Transverse colon (tissue), 4 donors: ENCODE data around the gene TRIM37. TPM values are rescaled to one million over a fixed set of nuclear protein-coding genes. Genes with fewer than 3 reads are reported as not detected.

Source experiments
- DNase-seq: peaks from one replicate; pipeline ENCODE4 v3.0.0-alpha.2; 2019
- H3K27ac ChIP-seq, 4 donors: fragments of 200-600 bp; sonication (generic); 2 replicates each; pipeline ENCODE4 v1.5.1; 2016 to 2018; ENCODE audit warnings: inconsistent platforms in 4 of 4
- H3K27me3 ChIP-seq: fragments of 200-600 bp; sonication (generic); 2 replicates; pipeline ENCODE4 v1.5.1; 2017; ENCODE audit warnings: inconsistent platforms
- H3K36me3 ChIP-seq, 4 donors: fragments of 200-600 bp; sonication (generic); 2 replicates each; pipeline ENCODE4 v1.5.1; 2017 to 2019; ENCODE audit warnings: inconsistent platforms in 4 of 4
- H3K4me1 ChIP-seq, 4 donors: fragments of 200-600 bp; sonication (generic); 2 replicates each; pipeline ENCODE4 v1.5.1; 2017 to 2020; ENCODE audit warnings: inconsistent platforms in 4 of 4
- H3K4me3 ChIP-seq, 4 donors: fragments of 200-600 bp; sonication (generic); 1 replicate in 1 of 4; 2 replicates in 3 of 4; pipeline versions ENCODE4 v1.5.1 to v1.6.1; 2017 to 2019; ENCODE audit warnings: inconsistent platforms in 4 of 4
- H3K9me3 ChIP-seq, 2 donors: fragments of 200-600 bp; sonication (generic); 2 replicates each; pipeline ENCODE4 v1.5.1; 2017 to 2019; ENCODE audit warnings: inconsistent platforms in 2 of 2
- EP300 ChIP-seq: sonication (generic); formaldehyde crosslinking; IDR thresholded peaks from one replicate; pipeline ENCODE4 v1.6.1; 2017; ENCODE audit warnings: antibody characterized with exemption, low read depth
- POLR2A ChIP-seq: fragments of 450-650 bp; IDR thresholded peaks from one replicate; pipeline ENCODE4 v1.6.1; 2016; ENCODE audit warnings: antibody characterized with exemption, mild to moderate bottlenecking, moderate library complexity
- POLR2AphosphoS5 ChIP-seq, 3 donors: sonication (generic); formaldehyde crosslinking; IDR thresholded peaks; one replicate each; pipeline ENCODE4 v1.6.1; 2016; ENCODE audit warnings: antibody characterized with exemption in 3 of 3
- WGBS, 2 donors: methylation state at CpG; one replicate each; pipeline ENCODE4 v1.1.5; 2018; ENCODE audit warnings: low coverage in 1 of 2; 5-methylcytosine and 5-hydroxymethylcytosine counted together
- in situ Hi-C, 4 donors: fragments of 200-750 bp; cut with MboI; loops; one replicate each; pipeline versions ENCODE4 v1.15.0 to v1.15.1; 2017; ENCODE audit warnings: low sequenced_read_pairs in 3 of 4, low pct_ligation_motif_present in 1 of 4, low pct_unique_long_range_greater_than_20kb in 1 of 4
- intact Hi-C: fragments of 100-400 bp; cut with DNase I; formaldehyde crosslinking; loops from one replicate; pipeline ENCODE4 v1.15.1; 2023; ENCODE audit warnings: low total_unique reads
- total RNA-seq, 4 donors: library from RNA; depleted of rRNA; stranded (reverse); fragments of >200 nt; gene quantifications; one replicate each; pipeline ENCODE4 v1.1.0, GENCODE V29; 2016
- TF ChIP-seq, protein P1 (sequence below), 5 experiments: fragments of 200-600 bp in 3 of 5; fragments of 450-650 bp in 2 of 5; sonication (generic) in 3 of 5; IDR thresholded peaks; 1 replicate in 2 of 5; 2 replicates in 3 of 5; pipeline ENCODE4 v1.5.1; 2016 to 2017; ENCODE audit warnings: antibody characterized with exemption in 5 of 5, inconsistent platforms in 3 of 5, mild to moderate bottlenecking in 2 of 5, moderate library complexity in 1 of 5

The TRIM37 gene
- total RNA-seq, 4 donors from 2014 or later: 2.2 to 18.3 (median 14.7) TPM

- in situ Hi-C loops (loop anchor here in 3 of 4 donors (10.0 to 25.0 kb wide), 2 partner anchors 410 to 472 kb away; no protein-coding TSS in a partner anchor), intact Hi-C loops (no loop called here)
- DNase-seq: no peak
- H3K36me3 ChIP-seq: peaks cover 0 to 10% (median 2%) of the 10 kb centered on the region in 4 donors
- 80% methylated on average over 4 of the region's 4 CpGs for WGBS, 2 donors
- H3K9me3 ChIP-seq: no peaks in the 10 kb centered on the region
- H3K27ac ChIP-seq: no peak overlapping the region
- H3K27me3 ChIP-seq: no peaks in the 10 kb centered on the region
- H3K4me3 ChIP-seq: no peak overlapping the region
- no peaks in the 10 kb centered on the region for H3K4me1 ChIP-seq
- TF ChIP-seq POLR2A: no peak
- TF ChIP-seq POLR2AphosphoS5 (IDR thresholded peaks at IDR 0.05): no peak
- TF ChIP-seq, protein P1, sequence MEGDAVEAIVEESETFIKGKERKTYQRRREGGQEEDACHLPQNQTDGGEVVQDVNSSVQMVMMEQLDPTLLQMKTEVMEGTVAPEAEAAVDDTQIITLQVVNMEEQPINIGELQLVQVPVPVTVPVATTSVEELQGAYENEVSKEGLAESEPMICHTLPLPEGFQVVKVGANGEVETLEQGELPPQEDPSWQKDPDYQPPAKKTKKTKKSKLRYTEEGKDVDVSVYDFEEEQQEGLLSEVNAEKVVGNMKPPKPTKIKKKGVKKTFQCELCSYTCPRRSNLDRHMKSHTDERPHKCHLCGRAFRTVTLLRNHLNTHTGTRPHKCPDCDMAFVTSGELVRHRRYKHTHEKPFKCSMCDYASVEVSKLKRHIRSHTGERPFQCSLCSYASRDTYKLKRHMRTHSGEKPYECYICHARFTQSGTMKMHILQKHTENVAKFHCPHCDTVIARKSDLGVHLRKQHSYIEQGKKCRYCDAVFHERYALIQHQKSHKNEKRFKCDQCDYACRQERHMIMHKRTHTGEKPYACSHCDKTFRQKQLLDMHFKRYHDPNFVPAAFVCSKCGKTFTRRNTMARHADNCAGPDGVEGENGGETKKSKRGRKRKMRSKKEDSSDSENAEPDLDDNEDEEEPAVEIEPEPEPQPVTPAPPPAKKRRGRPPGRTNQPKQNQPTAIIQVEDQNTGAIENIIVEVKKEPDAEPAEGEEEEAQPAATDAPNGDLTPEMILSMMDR (IDR thresholded peaks at IDR 0.05): no peak
- no peak for TF ChIP-seq EP300
Measured at GRCh38 chr17:58996968-58997367, 109.7 kb downstream of the TRIM37 start.

- in situ Hi-C loops: loop anchor here in 3 of 4 donors (10.0 to 25.0 kb wide), 2 partner anchors 408 to 471 kb away; no protein-coding TSS in a partner anchor
Measured at GRCh38 chr17:58995247-58995940, 111.3 kb downstream of the TRIM37 start.

DNA sequence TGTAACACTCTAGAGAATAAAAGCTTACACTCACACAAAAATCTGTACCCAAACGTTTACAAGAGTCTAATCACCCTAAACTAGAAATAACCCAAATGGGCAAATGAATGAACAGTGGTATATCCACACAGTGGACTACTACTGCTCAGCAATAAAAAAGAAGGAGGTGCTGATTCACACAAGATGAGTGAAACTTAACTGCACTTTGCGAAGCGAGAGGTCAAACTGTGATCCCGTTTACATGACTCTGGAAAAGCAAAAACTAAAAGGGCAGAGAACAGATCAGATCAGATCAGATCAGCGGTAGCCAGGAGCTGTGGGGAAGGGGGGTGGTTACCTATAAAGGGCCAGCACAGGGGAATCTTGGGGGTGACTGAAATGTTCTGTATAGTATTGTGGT, 113.4 kb downstream of the TRIM37 start:
- Histone ChIP-seq H3K36me3 (no peaks in the 10 kb centered on the region), H3K27ac (no peak overlapping the region), H3K4me1 (no peaks in the 10 kb centered on the region), H3K4me3 (no peak overlapping the region), H3K27me3 (no peaks in the 10 kb centered on the region), H3K9me3 (no peaks in the 10 kb centered on the region)
- TF ChIP-seq, protein P1 (IDR thresholded peaks at IDR 0.05): no peak
- TF ChIP-seq POLR2AphosphoS5 (IDR thresholded peaks at IDR 0.05): no peak
- no peak for TF ChIP-seq POLR2A
- TF ChIP-seq EP300: no peak
- intact Hi-C loops (no loop called here), in situ Hi-C loops (loop anchor here in 3 of 4 donors (10.0 to 25.0 kb wide), 2 partner anchors 406 to 469 kb away; no protein-coding TSS in a partner anchor)
- WGBS, 2 donors: 56 to 73% methylated on average over 5 of the region's 5 CpGs
- no peak for DNase-seq

More at GRCh38 chr17:58995247-58995940, 111.3 kb downstream of the TRIM37 start:
- Histone ChIP-seq H3K36me3 (peaks cover 0 to 6% (median 2%) of the 10 kb centered on the region in 4 donors), H3K9me3 (no peaks in the 10 kb centered on the region), H3K27me3 (no peaks in the 10 kb centered on the region), H3K4me3 (no peak overlapping the region), H3K27ac (no peak overlapping the region), H3K4me1 (no peaks in the 10 kb centered on the region)
- no peak for TF ChIP-seq POLR2A
- no peak for TF ChIP-seq EP300
- TF ChIP-seq POLR2AphosphoS5 (IDR thresholded peaks at IDR 0.05): no peak
- TF ChIP-seq, protein P1 (IDR thresholded peaks at IDR 0.05): no peak
- DNase-seq: no peak
- intact Hi-C loops: no loop called here
- 96 to 97% methylated on average over 5 to 7 of the region's 7 CpGs for WGBS, 2 donors

- Histone ChIP-seq H3K9me3 (no peaks in the 10 kb centered on the region), H3K36me3 (no peaks in the 10 kb centered on the region), H3K4me1 (no peaks in the 10 kb centered on the region), H3K4me3 (no peak overlapping the region), H3K27me3 (no peaks in the 10 kb centered on the region), H3K27ac (peak overlapping the region in 1 of 4 donors; percentile 21)
- intact Hi-C loops: no loop called here
- peak; percentile 22 for DNase-seq
- in situ Hi-C loops: loop anchor here in 3 of 4 donors (10.0 to 25.0 kb wide), 2 partner anchors 405 to 467 kb away; no protein-coding TSS in a partner anchor
- WGBS, 2 donors: 52 to 100% methylated on average over 1 to 4 of the region's 4 CpGs
- TF ChIP-seq, protein P1 (IDR thresholded peaks at IDR 0.05): no peak
- TF ChIP-seq EP300 (no peak), POLR2AphosphoS5 (IDR thresholded peaks at IDR 0.05) (no peak), POLR2A (no peak)
Measured at GRCh38 chr17:58991718-58992331, 114.9 kb downstream of the TRIM37 start.
